Neuron (in vitro differentiated cells): Measurements from ENCODE around the gene DYNLT3.

ENCODE experiments used
- H2AFZ ChIP-seq: one replicate; pipeline ENCODE4 v1.6.1; 2013; ENCODE audit warnings: low read depth, mild to moderate bottlenecking, inconsistent platforms, low read length, moderate library complexity
- H3K27me3 ChIP-seq: one replicate; pipeline ENCODE4 v1.6.1; 2013; ENCODE audit warnings: low read length; ENCODE audit not compliant: insufficient read depth
- H3K36me3 ChIP-seq: one replicate; pipeline ENCODE4 v1.6.1; 2013; ENCODE audit warnings: low read length; ENCODE audit not compliant: insufficient read depth
- H3K4me1 ChIP-seq: one replicate; pipeline ENCODE4 v1.6.1; 2013; ENCODE audit warnings: low read length; ENCODE audit not compliant: insufficient read depth
- H3K4me3 ChIP-seq: 2 replicates; pipeline ENCODE4 v1.5.1; 2013; ENCODE audit warnings: mild to moderate bottlenecking, low read length, moderate library complexity
- H3K9me3 ChIP-seq: one replicate; pipeline ENCODE4 v1.6.1; 2013; ENCODE audit warnings: low read length

The DYNLT3 gene

GRCh38 chrX:37846934-37847732 lies at the start of gene DYNLT3:
TSS of gene DYNLT3 (minus strand) at chrX:37847571. CDS start at chrX:37847510, 61 bp downstream.
- Histone ChIP-seq H3K4me1 (no peaks in the 10 kb centered on the region), H3K27me3 (no peaks in the 10 kb centered on the region), H3K36me3 (no peaks in the 10 kb centered on the region), H2AFZ (no peak within 1 kb of the TSS), H3K9me3 (no peaks in the 10 kb centered on the region), H3K4me3 (peak within 1 kb of the TSS; percentile 46)

- H3K4me1 ChIP-seq: no peaks in the 10 kb centered on the region
- H3K4me3 ChIP-seq: no peak overlapping the region
- H3K36me3 ChIP-seq: no peaks in the 10 kb centered on the region
- no peaks in the 10 kb centered on the region for H3K9me3 ChIP-seq
- H2AFZ ChIP-seq: no peak overlapping the region
- H3K27me3 ChIP-seq: no peaks in the 10 kb centered on the region
Measured at GRCh38 chrX:37896511-37896890, 49.1 kb upstream of the DYNLT3 start.

- H3K9me3 ChIP-seq: no peaks in the 10 kb centered on the region
- H3K4me3 ChIP-seq: no peak overlapping the region
- no peaks in the 10 kb centered on the region for H3K27me3 ChIP-seq
- no peaks in the 10 kb centered on the region for H3K4me1 ChIP-seq
- no peaks in the 10 kb centered on the region for H3K36me3 ChIP-seq
- no peak overlapping the region for H2AFZ ChIP-seq
Measured at GRCh38 chrX:37895795-37896510, 48.6 kb upstream of the DYNLT3 start.

- Histone ChIP-seq H3K36me3 (no peaks in the 10 kb centered on the region), H3K27me3 (no peaks in the 10 kb centered on the region), H3K4me1 (no peaks in the 10 kb centered on the region), H3K9me3 (no peaks in the 10 kb centered on the region), H2AFZ (no peak overlapping the region), H3K4me3 (no peak overlapping the region)
Measured at GRCh38 chrX:37894725-37895124, 47.4 kb upstream of the DYNLT3 start.

- Histone ChIP-seq H2AFZ (no peak overlapping the region), H3K4me1 (no peaks in the 10 kb centered on the region), H3K9me3 (no peaks in the 10 kb centered on the region), H3K27me3 (no peaks in the 10 kb centered on the region), H3K36me3 (no peaks in the 10 kb centered on the region), H3K4me3 (no peak overlapping the region)
Measured at GRCh38 chrX:37888010-37888409, 40.6 kb upstream of the DYNLT3 start.

GRCh38 chrX:37887347-37887746 lies 40.0 kb upstream of the DYNLT3 start:
- Histone ChIP-seq H3K36me3 (no peaks in the 10 kb centered on the region), H3K4me3 (no peak overlapping the region), H3K9me3 (no peaks in the 10 kb centered on the region), H3K4me1 (no peaks in the 10 kb centered on the region), H2AFZ (no peak overlapping the region), H3K27me3 (no peaks in the 10 kb centered on the region)

- Histone ChIP-seq H3K4me3 (no peak overlapping the region), H2AFZ (no peak overlapping the region), H3K9me3 (no peaks in the 10 kb centered on the region), H3K4me1 (no peaks in the 10 kb centered on the region), H3K36me3 (no peaks in the 10 kb centered on the region), H3K27me3 (no peaks in the 10 kb centered on the region)
Measured at GRCh38 chrX:37883196-37883595, 35.8 kb upstream of the DYNLT3 start.

GRCh38 chrX:37879692-37880091 lies 32.3 kb upstream of the DYNLT3 start:
- Histone ChIP-seq H3K9me3 (no peaks in the 10 kb centered on the region), H2AFZ (no peak overlapping the region), H3K4me3 (no peak overlapping the region), H3K4me1 (no peaks in the 10 kb centered on the region), H3K36me3 (no peaks in the 10 kb centered on the region), H3K27me3 (no peaks in the 10 kb centered on the region)

GRCh38 chrX:37876716-37877115 lies 29.3 kb upstream of the DYNLT3 start:
- no peaks in the 10 kb centered on the region for H3K9me3 ChIP-seq
- no peak overlapping the region for H2AFZ ChIP-seq
- H3K4me1 ChIP-seq: no peaks in the 10 kb centered on the region
- no peak overlapping the region for H3K4me3 ChIP-seq
- H3K27me3 ChIP-seq: no peaks in the 10 kb centered on the region
- no peaks in the 10 kb centered on the region for H3K36me3 ChIP-seq

- no peaks in the 10 kb centered on the region for H3K9me3 ChIP-seq
- H3K4me3 ChIP-seq: no peak overlapping the region
- H3K36me3 ChIP-seq: no peaks in the 10 kb centered on the region
- H3K4me1 ChIP-seq: no peaks in the 10 kb centered on the region
- no peaks in the 10 kb centered on the region for H3K27me3 ChIP-seq
- no peak overlapping the region for H2AFZ ChIP-seq
Measured at GRCh38 chrX:37875675-37876074, 28.3 kb upstream of the DYNLT3 start.

GRCh38 chrX:37873220-37873619 lies 25.8 kb upstream of the DYNLT3 start:
- Histone ChIP-seq H3K36me3 (no peaks in the 10 kb centered on the region), H2AFZ (no peak overlapping the region), H3K4me3 (no peak overlapping the region), H3K27me3 (no peaks in the 10 kb centered on the region), H3K9me3 (no peaks in the 10 kb centered on the region), H3K4me1 (no peaks in the 10 kb centered on the region)

GRCh38 chrX:37872303-37872655 lies 24.9 kb upstream of the DYNLT3 start:
- Histone ChIP-seq H3K4me3 (no peak overlapping the region), H3K27me3 (no peaks in the 10 kb centered on the region), H2AFZ (no peak overlapping the region), H3K9me3 (no peaks in the 10 kb centered on the region), H3K36me3 (no peaks in the 10 kb centered on the region), H3K4me1 (no peaks in the 10 kb centered on the region)

GRCh38 chrX:37871626-37872302 lies 24.4 kb upstream of the DYNLT3 start:
- Histone ChIP-seq H3K4me1 (no peaks in the 10 kb centered on the region), H3K36me3 (no peaks in the 10 kb centered on the region), H2AFZ (no peak overlapping the region), H3K27me3 (no peaks in the 10 kb centered on the region), H3K9me3 (no peaks in the 10 kb centered on the region), H3K4me3 (no peak overlapping the region)
